ENCODE results near the gene GPR135. TPM values are rescaled to one million over a fixed set of nuclear protein-coding genes. Genes with fewer than 3 reads are reported as not detected.

The GPR135 gene
- polyA plus RNA-seq, 3 donors, result 0.05 to 0.69 TPM; not detected in 1

- no peak overlapping the region for H3K9ac ChIP-seq (ENCODE audit: insufficient read depth, low read length, poor library complexity, severe bottlenecking)
- no peaks in the 10 kb centered on the region for H3K36me3 ChIP-seq (replicated peaks in 1 of 2; ENCODE audit: control insufficient read depth in 1 of 2, insufficient read depth in 2 of 2, low read length in 2 of 2)
- TF ChIP-seq CTCF (IDR thresholded peaks at IDR 0.05), result no peak
- H3K27ac Mint-ChIP-seq, result no peak overlapping the region
- H3K4me3 Mint-ChIP-seq, result no peak overlapping the region
- peaks cover 31% of the 10 kb centered on the region for H3K4me1 Mint-ChIP-seq
- H3K27me3 ChIP-seq (ENCODE audit: control insufficient read depth in 2 of 2, insufficient read depth in 2 of 2, low read length in 2 of 2), result no peaks in the 10 kb centered on the region
- no CpG with 5 or more reads among the region's 5 CpGs for WGBS (ENCODE audit: insufficient coverage)
- H3K4me2 ChIP-seq (replicated peaks; ENCODE audit: extremely low read depth, low read length, poor library complexity, severe bottlenecking), result no peak overlapping the region
- no peaks in the 10 kb centered on the region for H3K36me3 Mint-ChIP-seq
- no peak overlapping the region for H2AFZ ChIP-seq (ENCODE audit: insufficient read depth, low read depth, low read length, poor library complexity, severe bottlenecking)
- no peak for DNase-seq
- no peaks in the 10 kb centered on the region for H3K9me3 Mint-ChIP-seq
- intact Hi-C loops (cut with micrococcal nuclease), result no loop called here
- no peaks in the 10 kb centered on the region for H3K9me3 ChIP-seq (replicated peaks in 1 of 2; ENCODE audit: control insufficient read depth in 1 of 2, insufficient read depth in 1 of 2, low read length in 2 of 2)
- H3K4me1 ChIP-seq (ENCODE audit: control insufficient read depth in 1 of 2, insufficient read depth in 2 of 2, low read length in 2 of 2), result peaks cover 12 to 27% of the 10 kb centered on the region in 2 donors
- no peaks in the 10 kb centered on the region for H4K20me1 ChIP-seq (ENCODE audit: insufficient read depth, low read length)
- no peaks in the 10 kb centered on the region for H3K79me2 ChIP-seq (ENCODE audit: insufficient read depth, low read length)
- no peak overlapping the region for H3K27ac ChIP-seq (ENCODE audit: low read depth in 1 of 2, low read length in 2 of 2)
- no peak overlapping the region for H3K4me3 ChIP-seq (replicated peaks in 1 of 3; ENCODE audit: low read depth in 2 of 3, low read length in 3 of 3)
- peaks cover 0 to 2% (median 1%) of the 10 kb centered on the region in 3 donors for H3K27me3 Mint-ChIP-seq (ENCODE audit: low read depth in 3 of 3)
Observed at GRCh38 chr14:59439256-59439965, 25.8 kb downstream of the GPR135 start.

DNA sequence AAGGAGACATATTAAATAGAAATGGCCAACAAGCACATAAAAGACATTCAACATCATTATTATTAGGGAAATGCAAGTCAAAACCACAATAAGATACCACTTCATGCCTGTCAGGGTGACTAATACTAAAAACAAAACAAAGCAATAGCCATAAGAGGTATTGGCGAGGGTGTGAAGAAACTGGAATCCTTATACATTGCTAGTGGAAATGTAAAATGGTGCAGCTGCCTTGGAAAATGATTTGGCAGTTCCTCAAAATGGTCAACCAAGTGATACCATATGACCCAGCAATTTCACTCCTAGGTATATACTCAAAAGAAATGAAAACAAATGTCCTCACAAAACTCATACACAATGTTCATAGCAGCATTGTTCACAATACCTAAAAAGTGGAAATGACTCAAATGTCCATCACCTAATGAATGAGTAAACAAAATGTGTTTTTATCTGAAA is 27.0 kb downstream of the GPR135 start:
- TF ChIP-seq CTCF (IDR thresholded peaks at IDR 0.05), result no peak
- no peak overlapping the region for H3K4me2 ChIP-seq (replicated peaks; ENCODE audit: extremely low read depth, low read length, poor library complexity, severe bottlenecking)

More for the DNA sequence above, 27.0 kb downstream of the GPR135 start:
- Histone ChIP-seq H3K79me2 (ENCODE audit: insufficient read depth, low read length) (no peaks in the 10 kb centered on the region), H3K27me3 (ENCODE audit: control insufficient read depth in 2 of 2, insufficient read depth in 2 of 2, low read length in 2 of 2) (no peaks in the 10 kb centered on the region), H3K9ac (ENCODE audit: insufficient read depth, low read length, poor library complexity, severe bottlenecking) (no peak overlapping the region), H3K9me3 (replicated peaks in 1 of 2; ENCODE audit: control insufficient read depth in 1 of 2, insufficient read depth in 1 of 2, low read length in 2 of 2) (no peaks in the 10 kb centered on the region), H3K4me3 (replicated peaks in 1 of 3; ENCODE audit: low read depth in 2 of 3, low read length in 3 of 3) (no peak overlapping the region), H3K27ac (ENCODE audit: low read depth in 1 of 2, low read length in 2 of 2) (no peak overlapping the region), H3K36me3 (replicated peaks in 1 of 2; ENCODE audit: control insufficient read depth in 1 of 2, insufficient read depth in 2 of 2, low read length in 2 of 2) (no peaks in the 10 kb centered on the region), H3K4me1 (ENCODE audit: control insufficient read depth in 1 of 2, insufficient read depth in 2 of 2, low read length in 2 of 2) (peaks cover 12 to 27% of the 10 kb centered on the region in 2 donors), H2AFZ (ENCODE audit: insufficient read depth, low read depth, low read length, poor library complexity, severe bottlenecking) (no peak overlapping the region), H4K20me1 (ENCODE audit: insufficient read depth, low read length) (no peaks in the 10 kb centered on the region)
- WGBS (ENCODE audit: insufficient coverage), result no CpG with 5 or more reads among the region's 1 CpG
- Mint-ChIP-seq H3K36me3 (no peaks in the 10 kb centered on the region), H3K27me3 (ENCODE audit: low read depth in 3 of 3) (peaks cover 0 to 1% (median 1%) of the 10 kb centered on the region in 3 donors), H3K27ac (no peak overlapping the region), H3K9me3 (peaks cover 0 to 2% (median 0%) of the 10 kb centered on the region in 7 donors), H3K4me1 (peaks cover 29% of the 10 kb centered on the region), H3K4me3 (no peak overlapping the region)
- DNase-seq, result no peak
- intact Hi-C loops (cut with micrococcal nuclease), result no loop called here

Data from CD14-positive monocyte (primary cell).